Cerebellar cortex (tissue), 1 donor: ENCODE results near the gene NANS.
"Not testable (repeated sequence)": the region's sequence is repeated elsewhere in the genome, so short reads cannot be mapped to it uniquely, and the experiment has no call there.

Experiments used
- DNase-seq: peaks from one replicate; pipeline ENCODE4 v3.0.0-alpha.2; 2015; ENCODE audit warnings: low spot score

NANS gene, protein sequence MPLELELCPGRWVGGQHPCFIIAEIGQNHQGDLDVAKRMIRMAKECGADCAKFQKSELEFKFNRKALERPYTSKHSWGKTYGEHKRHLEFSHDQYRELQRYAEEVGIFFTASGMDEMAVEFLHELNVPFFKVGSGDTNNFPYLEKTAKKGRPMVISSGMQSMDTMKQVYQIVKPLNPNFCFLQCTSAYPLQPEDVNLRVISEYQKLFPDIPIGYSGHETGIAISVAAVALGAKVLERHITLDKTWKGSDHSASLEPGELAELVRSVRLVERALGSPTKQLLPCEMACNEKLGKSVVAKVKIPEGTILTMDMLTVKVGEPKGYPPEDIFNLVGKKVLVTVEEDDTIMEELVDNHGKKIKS

GRCh38 chr9:98056269-98057137 lies at the start of gene NANS:
Gene NANS, plus strand, starts transcription at chr9:98056732. Its CDS starts 77 bp downstream, at chr9:98056809.
- peak; percentile 90 for DNase-seq

GRCh38 chr9:98007251-98007928 lies 49.1 kb upstream of the NANS start:
- DNase-seq: no peak

DNA sequence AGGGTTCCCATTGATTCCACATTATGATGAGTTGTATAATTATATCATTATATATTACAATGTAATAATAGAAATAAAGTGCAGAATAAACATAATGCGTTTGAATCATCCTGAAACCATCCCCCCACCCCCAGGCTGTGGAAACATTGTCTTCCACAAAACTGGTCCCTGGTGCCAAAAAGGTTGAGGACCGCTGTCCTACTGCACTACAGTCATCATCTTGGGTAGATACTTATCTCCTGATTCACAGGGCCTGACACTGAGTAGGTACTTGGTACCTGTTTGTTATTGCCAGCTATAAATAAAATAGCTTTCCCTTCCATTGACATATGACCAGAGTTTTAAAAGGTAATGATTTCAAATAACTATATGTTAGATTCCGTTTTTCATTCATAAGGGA lies 47.8 kb upstream of the NANS start:
- no peak for DNase-seq

DNA sequence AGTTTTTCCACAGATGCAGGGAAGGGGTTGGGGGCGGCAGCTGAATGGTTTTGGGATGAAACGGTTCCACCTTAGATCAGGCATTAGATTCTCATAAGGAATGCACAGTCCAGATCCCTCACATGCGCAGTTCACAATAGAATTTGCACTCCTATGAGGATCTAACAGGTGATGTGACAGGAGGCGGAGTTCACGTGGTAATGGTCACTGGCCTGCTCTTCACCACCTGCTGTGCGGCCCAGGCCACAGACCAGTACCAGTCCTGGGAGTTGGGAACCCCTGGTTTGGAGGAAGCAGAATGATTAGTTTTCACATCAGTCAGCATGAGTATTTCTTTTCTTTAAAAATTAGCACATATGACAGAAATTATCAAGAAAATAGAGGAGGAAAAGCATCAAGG lies 47.1 kb upstream of the NANS start:
- DNase-seq: no peak

DNA sequence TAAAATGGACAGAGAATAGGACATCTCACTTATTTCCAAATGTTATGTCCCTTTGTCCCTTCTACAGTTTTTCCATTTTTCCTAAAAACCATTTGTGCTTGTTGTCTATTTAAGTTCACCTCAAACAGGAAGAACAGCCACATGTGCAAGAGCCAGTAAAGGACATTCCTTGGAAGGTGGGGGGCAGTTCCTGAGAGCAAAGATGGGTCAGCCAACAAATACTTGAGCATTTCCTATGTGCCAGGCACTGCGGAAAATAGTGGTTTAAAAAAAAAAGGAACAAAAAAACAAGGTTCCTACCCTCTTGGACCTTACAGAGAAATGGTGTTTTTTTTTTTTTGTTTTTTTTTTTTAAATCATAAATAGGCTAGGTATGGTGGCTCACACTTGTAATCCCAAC lies 46.6 kb upstream of the NANS start:
- DNase-seq: no peak

DNA sequence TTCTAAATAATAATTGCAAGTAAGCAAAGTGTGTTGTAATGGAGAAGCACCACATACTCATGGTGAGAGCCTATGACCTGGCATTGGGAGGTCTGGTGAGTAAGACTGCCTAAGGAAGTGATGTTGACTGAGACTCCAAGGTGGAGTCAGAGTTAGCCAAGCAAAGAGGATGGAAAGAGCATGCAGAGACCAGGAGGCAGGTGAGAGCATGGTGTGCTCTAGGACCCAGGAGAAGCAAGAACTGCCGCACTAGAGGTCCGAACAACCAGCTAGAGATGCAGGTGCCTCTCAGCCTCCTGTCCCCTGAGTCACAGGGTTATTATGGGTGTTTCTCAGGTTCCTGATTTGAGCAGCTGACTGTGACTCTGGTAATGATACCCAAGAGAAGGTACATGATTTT lies 46.1 kb upstream of the NANS start:
- DNase-seq: peak; percentile 38

DNA sequence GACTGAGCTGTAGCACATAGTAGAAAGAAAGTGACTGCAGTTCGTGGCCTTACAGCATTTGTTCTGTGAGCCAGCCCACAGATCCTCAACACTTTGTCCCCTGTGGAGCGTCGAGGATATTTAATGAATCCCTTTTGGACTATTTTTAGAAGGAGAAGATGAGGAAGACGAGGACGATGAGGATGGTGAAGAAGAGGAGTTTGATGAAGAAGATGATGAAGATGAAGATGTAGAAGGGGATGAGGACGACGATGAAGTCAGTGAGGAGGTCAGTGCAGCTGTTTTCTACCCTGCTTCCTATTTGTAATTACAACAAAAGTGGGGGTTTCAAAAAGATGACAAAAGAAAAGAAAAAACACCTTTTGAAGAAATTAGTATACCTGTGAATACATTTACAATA lies 45.4 kb upstream of the NANS start:
- DNase-seq: no peak

GRCh38 chr9:98016137-98016680 lies 40.3 kb upstream of the NANS start:
- DNase-seq: no peak

DNA sequence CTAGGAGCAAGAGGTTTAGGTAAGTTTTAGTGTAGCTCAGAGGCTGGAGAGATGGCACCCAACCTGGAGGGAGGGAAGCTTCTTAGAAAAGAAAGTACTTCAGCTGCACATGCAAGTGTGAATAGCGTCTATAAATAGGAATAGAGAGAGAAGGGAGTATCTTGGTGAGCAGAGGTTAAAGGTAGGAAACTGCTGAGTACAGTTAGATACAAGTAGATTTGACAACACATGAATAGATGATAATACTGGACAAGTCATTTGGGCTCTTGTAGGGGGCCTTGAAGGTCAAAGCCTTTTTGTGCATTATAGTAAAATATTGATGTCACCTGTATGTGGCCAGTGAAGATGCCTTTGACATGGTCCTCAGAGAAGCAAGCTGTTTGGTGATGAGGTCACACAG lies 39.2 kb upstream of the NANS start:
- no peak for DNase-seq

GRCh38 chr9:98018347-98018746 lies 38.2 kb upstream of the NANS start:
- DNase-seq: no peak

- DNase-seq: no peak
These were observed 37.4 kb upstream of the NANS start for GRCh38 chr9:98019098-98019497.

- not testable (repeated sequence) for DNase-seq
These were observed 36.7 kb upstream of the NANS start for GRCh38 chr9:98019869-98020268.

DNA sequence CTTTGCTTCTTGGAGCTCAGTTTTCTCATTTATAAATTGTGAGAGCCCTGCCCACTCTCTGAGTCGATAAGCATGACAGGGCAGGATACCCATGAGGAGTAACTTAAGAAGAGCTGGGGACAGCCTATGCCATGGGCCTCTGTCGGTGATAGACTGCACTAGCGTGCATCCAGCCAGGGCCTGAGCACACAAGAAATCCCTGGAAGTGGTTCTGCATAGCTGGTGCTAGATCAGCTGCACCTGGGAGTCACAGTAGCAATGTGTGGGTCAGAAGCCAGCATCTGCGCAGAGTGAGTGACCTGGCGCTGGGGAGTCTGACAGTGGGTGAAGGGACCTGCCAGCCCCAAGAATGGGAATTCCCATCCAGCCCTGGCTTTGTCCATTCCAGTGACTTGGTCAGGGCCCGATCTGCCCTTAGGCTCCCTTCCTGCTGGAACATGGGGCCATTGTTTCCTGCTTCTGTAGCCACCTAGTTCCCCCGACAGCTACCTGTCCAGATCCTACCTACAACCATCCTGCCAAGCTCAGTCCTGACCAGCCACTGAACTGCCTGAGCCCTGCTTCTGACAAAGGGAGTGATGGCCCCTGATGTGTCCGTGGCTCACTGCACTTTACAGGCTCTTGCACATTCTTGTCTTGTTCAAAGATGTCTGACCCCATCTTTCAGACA lies 35.9 kb upstream of the NANS start:
- no peak for DNase-seq

- DNase-seq: no peak
These were observed 35.1 kb upstream of the NANS start for GRCh38 chr9:98021306-98022040.

DNA sequence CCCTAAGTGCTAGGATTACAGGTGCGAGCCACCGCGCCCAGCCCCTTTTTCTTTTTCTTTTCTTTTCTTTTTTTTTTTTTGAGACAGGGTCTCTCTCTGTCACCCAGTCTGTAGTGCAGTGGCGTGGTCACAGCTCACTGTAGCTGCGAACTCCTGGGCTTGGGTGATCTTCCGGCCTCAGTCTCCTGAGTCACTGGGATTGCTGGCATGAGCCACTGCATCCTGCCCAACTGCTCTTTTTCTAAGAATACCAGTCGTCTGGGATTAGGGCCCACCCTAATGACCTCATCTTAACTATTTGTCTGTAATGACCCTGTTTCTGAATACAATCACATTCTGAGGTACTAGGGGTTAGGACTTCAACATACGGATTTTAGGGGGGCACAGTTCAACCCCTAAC lies 34.1 kb upstream of the NANS start:
- no peak for DNase-seq

GRCh38 chr9:98024702-98025101 lies 31.8 kb upstream of the NANS start:
- no peak for DNase-seq

- DNase-seq: no peak
These were observed 25.4 kb upstream of the NANS start for GRCh38 chr9:98031169-98031568.

DNA sequence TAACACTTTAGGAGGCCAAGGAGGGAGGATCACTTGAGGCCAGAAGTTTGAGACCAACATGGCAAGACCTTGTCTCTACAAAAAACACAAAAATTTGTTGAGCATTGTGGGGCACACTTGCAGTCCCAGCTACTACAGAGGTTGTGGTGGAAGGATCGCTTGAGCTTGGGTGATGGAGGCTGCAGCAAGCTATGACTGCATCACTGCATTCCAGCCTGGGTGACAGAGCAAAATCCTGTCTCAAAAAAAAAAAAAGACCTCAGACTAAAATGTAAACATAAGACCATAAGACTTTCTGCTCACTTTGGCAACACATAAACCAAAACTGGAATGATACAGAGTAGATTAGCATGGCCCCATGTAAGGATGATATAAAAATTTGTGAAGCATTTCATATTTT lies 24.6 kb upstream of the NANS start:
- no peak for DNase-seq

GRCh38 chr9:98034593-98035546 lies 21.7 kb upstream of the NANS start:
- peak; percentile 88 for DNase-seq

GRCh38 chr9:98037357-98037756 lies 19.2 kb upstream of the NANS start:
- no peak for DNase-seq
